Mesenchymal stem cell (in vitro differentiated cells and primary cell): Measurements from ENCODE around the gene EN1.

ENCODE experiments used
- DNase-seq: peaks from one replicate; pipeline ENCODE4 v3.0.0-alpha.2; 2013
- H2AFZ ChIP-seq: one replicate; pipeline ENCODE4 v1.6.1; 2013; ENCODE audit warnings: low read depth, mild to moderate bottlenecking, control low read depth, inconsistent platforms, low read length, moderate library complexity
- H2AK5ac ChIP-seq: 2 replicates; pipeline ENCODE4 v1.6.1; 2013; ENCODE audit warnings: low read length, moderate library complexity, mild to moderate bottlenecking, inconsistent platforms; ENCODE audit not compliant: severe bottlenecking
- H2BK120ac ChIP-seq: one replicate; pipeline ENCODE4 v1.6.1; 2013; ENCODE audit warnings: low read depth, mild to moderate bottlenecking, inconsistent platforms, low read length, moderate library complexity
- H2BK12ac ChIP-seq, 2 experiments: one replicate each; pipeline ENCODE4 v1.6.1; 2013; ENCODE audit warnings: inconsistent platforms in 2 of 2, low read length in 2 of 2, mild to moderate bottlenecking in 2 of 2, moderate library complexity in 2 of 2, control low read depth in 1 of 2
- H2BK15ac ChIP-seq: one replicate; pipeline ENCODE4 v1.6.1; 2013; ENCODE audit warnings: mild to moderate bottlenecking, low read depth, inconsistent platforms; ENCODE audit not compliant: poor library complexity, severe bottlenecking
- H2BK5ac ChIP-seq: 2 replicates; pipeline ENCODE4 v1.6.1; 2013; ENCODE audit warnings: low read depth, mild to moderate bottlenecking, low read length, control low read depth, inconsistent platforms; ENCODE audit not compliant: poor library complexity, severe bottlenecking
- H3K14ac ChIP-seq, 2 experiments: one replicate each; pipeline ENCODE4 v1.6.1; 2013; ENCODE audit warnings: inconsistent platforms in 2 of 2, low read length in 2 of 2, control low read depth in 1 of 2, mild to moderate bottlenecking in 1 of 2, moderate library complexity in 1 of 2
- H3K18ac ChIP-seq, 2 experiments: one replicate each; pipeline ENCODE4 v1.6.1; 2013; ENCODE audit warnings: inconsistent platforms in 2 of 2, low read length in 2 of 2, control low read depth in 1 of 2, low read depth in 1 of 2, mild to moderate bottlenecking in 1 of 2
- H3K23ac ChIP-seq, 2 experiments: one replicate each; pipeline ENCODE4 v1.6.1; 2013; ENCODE audit warnings: inconsistent platforms in 2 of 2, low read length in 2 of 2, mild to moderate bottlenecking in 2 of 2, moderate library complexity in 2 of 2, control low read depth in 1 of 2
- H3K27ac ChIP-seq: 2 replicates; pipeline ENCODE4 v1.5.1; 2013; ENCODE audit warnings: mild to moderate bottlenecking, moderate library complexity, low read length, control low read depth, inconsistent platforms; ENCODE audit not compliant: poor library complexity, severe bottlenecking
- H3K27me3 ChIP-seq, 2 experiments: 2 replicates each; pipeline versions ENCODE4 v1.6.1 to v1.7.0; 2013; ENCODE audit warnings: low read length in 2 of 2, mild to moderate bottlenecking in 2 of 2, moderate library complexity in 2 of 2, control low read depth in 1 of 2, inconsistent platforms in 1 of 2; ENCODE audit not compliant: control insufficient read depth in 1 of 2, insufficient read depth in 1 of 2
- H3K36me3 ChIP-seq, 2 experiments: 2 replicates each; pipeline versions ENCODE4 v1.6.1 to v1.7.0; 2013; ENCODE audit warnings: low read length in 2 of 2, control low read depth in 1 of 2, inconsistent platforms in 1 of 2, low read depth in 1 of 2, mild to moderate bottlenecking in 1 of 2; ENCODE audit not compliant: insufficient read depth in 2 of 2, control insufficient read depth in 1 of 2
- H3K4ac ChIP-seq, 2 experiments: one replicate each; pipeline ENCODE4 v1.6.1; 2013; ENCODE audit warnings: inconsistent platforms in 2 of 2, low read length in 2 of 2, mild to moderate bottlenecking in 2 of 2, moderate library complexity in 2 of 2, control low read depth in 1 of 2, low read depth in 1 of 2
- H3K4me1 ChIP-seq: 2 replicates; pipeline ENCODE4 v1.6.1; 2013; ENCODE audit warnings: low read depth, low read length, control low read depth; ENCODE audit not compliant: control insufficient read depth, insufficient read depth
- H3K4me2 ChIP-seq: 2 replicates; pipeline ENCODE4 v1.6.1; 2013; ENCODE audit warnings: low read length, mild to moderate bottlenecking, inconsistent platforms; ENCODE audit not compliant: poor library complexity, severe bottlenecking
- H3K4me3 ChIP-seq, 2 experiments: 2 replicates each; pipeline versions ENCODE4 v1.5.1 to v1.7.0; 2013; ENCODE audit warnings: low read length in 2 of 2, mild to moderate bottlenecking in 2 of 2, control low read depth in 1 of 2, low read depth in 1 of 2; ENCODE audit not compliant: insufficient read depth in 1 of 2
- H3K79me1 ChIP-seq: replicated peaks from 2 replicates; pipeline ENCODE4 v1.6.1; 2013; ENCODE audit warnings: mild to moderate bottlenecking, control low read depth, low read length, inconsistent platforms; ENCODE audit not compliant: poor library complexity, severe bottlenecking
- H3K9ac ChIP-seq: 2 replicates; pipeline ENCODE4 v1.7.0; 2013; ENCODE audit warnings: mild to moderate bottlenecking, low read length, moderate library complexity
- H3K9me3 ChIP-seq: 2 replicates; pipeline ENCODE4 v1.7.0; 2013; ENCODE audit warnings: mild to moderate bottlenecking, low read length; ENCODE audit not compliant: control insufficient read depth
- H4K8ac ChIP-seq: one replicate; pipeline ENCODE4 v1.6.1; 2013; ENCODE audit warnings: inconsistent platforms, mild to moderate bottlenecking, low read length, moderate library complexity
- H4K91ac ChIP-seq: one replicate; pipeline ENCODE4 v1.6.1; 2013; ENCODE audit warnings: mild to moderate bottlenecking, low read length, inconsistent platforms
- WGBS: methylation state at CpG from one replicate; pipeline ENCODE4 v1.1.7; 2013; ENCODE audit warnings: mixed read lengths; 5-methylcytosine and 5-hydroxymethylcytosine counted together

The EN1 gene

DNA sequence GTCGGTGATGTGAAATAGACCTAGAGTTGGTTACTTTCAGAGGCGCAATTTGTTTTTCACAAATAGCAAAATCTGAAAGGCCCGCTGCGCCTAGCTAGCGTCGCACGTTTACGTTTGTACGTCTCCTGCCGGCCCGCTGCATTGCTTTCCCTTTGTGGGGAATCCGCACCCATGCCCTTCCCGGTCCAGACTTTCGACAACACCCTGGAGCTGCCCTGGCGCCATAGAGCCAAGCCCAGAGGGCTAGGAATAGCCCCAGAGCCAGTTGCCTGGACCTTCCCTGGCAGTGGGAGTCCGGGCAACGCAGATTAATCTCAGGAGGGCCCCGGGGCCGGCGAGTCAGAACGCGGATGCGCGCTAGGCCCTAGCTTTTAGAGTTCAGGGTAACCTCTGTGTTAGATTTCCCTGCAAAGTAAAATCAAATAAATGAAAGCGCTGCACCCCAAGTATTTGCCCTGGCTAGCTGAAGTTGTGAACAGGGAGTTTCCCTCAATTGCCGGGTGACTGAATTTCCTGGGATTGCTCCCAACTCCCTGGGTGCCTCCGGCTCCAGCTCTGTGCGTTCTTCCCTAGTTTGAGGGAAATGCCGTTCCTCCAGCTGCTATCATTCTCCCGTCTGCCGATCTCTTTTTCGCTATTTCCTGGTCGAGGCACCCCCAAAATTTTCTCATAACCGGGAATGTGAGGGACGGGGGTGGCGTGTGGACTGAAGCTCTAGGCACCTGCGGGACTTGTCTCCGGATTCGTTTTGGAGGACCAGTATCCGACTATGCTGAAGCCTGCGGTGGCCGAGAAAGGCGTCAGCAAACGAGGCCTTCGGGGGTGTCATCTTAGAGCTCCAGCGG lies 1.2 kb upstream of the EN1 start:
- Histone ChIP-seq H3K9ac (peak overlapping the region; percentile 82), H3K18ac (no peak overlapping the region), H2AK5ac (no peak overlapping the region), H3K9me3 (no peaks in the 10 kb centered on the region), H3K14ac (no peak overlapping the region), H3K4ac (no peak overlapping the region), H2BK15ac (no peak overlapping the region), H3K4me1 (peaks cover 22% of the 10 kb centered on the region), H3K4me3 (peak overlapping the region in 1 of 2 experiments; percentile 81), H3K27me3 (peaks cover 0 to 92% of the 10 kb centered on the region in 2 experiments), H4K91ac (no peak overlapping the region), H2BK5ac (no peak overlapping the region), H3K27ac (no peak overlapping the region), H3K36me3 (peaks cover 0 to 6% of the 10 kb centered on the region in 2 experiments), H2BK120ac (no peak overlapping the region), H4K8ac (no peak overlapping the region), H2AFZ (no peak overlapping the region), H3K23ac (no peak overlapping the region), H3K79me1 (no peaks in the 10 kb centered on the region), H2BK12ac (no peak overlapping the region), H3K4me2 (no peak overlapping the region)
- WGBS, result 1% methylated on average over 45 of the region's 46 CpGs
- DNase-seq, result no peak

DNA sequence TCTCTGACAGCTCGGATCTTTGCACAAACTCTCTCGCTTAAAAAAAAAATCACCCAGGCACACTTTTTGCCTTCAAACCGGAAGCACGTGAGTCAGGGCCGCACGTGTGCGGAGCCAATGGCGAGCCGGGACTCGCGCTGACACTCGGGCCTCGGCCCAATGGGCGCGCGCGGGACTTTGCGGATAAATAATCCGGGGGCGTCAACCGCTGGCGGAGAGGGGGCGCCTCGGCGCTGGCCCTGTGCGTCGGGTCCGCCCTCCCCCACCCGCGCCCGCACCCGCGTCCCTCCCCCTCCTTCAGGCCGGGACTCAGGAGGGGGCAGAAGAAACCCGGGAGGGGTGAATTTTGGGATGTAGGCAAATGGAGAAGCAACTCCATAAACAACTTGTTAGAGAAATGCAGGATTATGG lies 319 bp upstream of the EN1 start:
- Histone ChIP-seq H4K91ac (no peak overlapping the region), H3K4me2 (peak overlapping the region; percentile 58), H2AFZ (no peak overlapping the region), H2BK15ac (no peak overlapping the region), H2BK120ac (no peak overlapping the region), H3K27ac (no peak overlapping the region), H3K4me3 (peak overlapping the region in 1 of 2 experiments; percentile 81), H2AK5ac (no peak overlapping the region), H3K36me3 (peaks cover 0 to 8% of the 10 kb centered on the region in 2 experiments), H3K18ac (no peak overlapping the region), H3K4ac (no peak overlapping the region), H3K9me3 (no peaks in the 10 kb centered on the region), H3K9ac (peak overlapping the region; percentile 90), H3K14ac (no peak overlapping the region), H3K4me1 (peaks cover 25% of the 10 kb centered on the region), H2BK5ac (no peak overlapping the region), H3K27me3 (peaks cover 0 to 92% of the 10 kb centered on the region in 2 experiments), H4K8ac (no peak overlapping the region), H3K23ac (no peak overlapping the region), H2BK12ac (no peak overlapping the region), H3K79me1 (no peaks in the 10 kb centered on the region)
- DNase-seq, result no peak
- 0% methylated on average over 18 of the region's 35 CpGs for WGBS

DNA sequence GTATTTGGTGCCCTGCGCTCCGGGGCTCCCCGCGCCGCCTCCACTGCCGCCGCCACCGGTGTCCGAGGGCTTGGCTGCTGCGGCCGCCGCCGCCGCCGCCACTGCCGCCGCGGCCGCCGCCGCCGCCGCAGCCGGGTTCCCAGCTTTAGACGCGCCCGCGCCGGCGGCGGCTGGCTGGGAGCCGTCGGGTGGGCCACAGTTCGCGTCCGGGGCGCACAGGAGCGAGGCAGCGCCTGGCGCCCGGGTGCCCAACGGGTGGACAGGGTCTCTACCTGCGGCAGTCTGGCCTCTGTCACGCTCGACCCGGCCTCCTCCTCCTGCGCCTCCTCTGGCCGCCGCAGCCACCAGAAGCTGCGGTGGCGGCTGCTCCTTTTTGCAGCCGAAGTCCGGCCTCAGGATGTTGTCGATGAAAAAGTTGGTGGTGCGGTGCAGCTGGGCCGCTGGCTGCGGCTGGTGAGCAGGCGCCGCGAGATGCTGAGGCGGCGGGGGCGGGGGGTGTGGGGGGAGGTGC lies 951 bp downstream of the EN1 start:
- Histone ChIP-seq H3K4me2 (no peak overlapping the region), H3K27me3 (peaks cover 0 to 92% of the 10 kb centered on the region in 2 experiments), H2AFZ (no peak overlapping the region), H2BK12ac (no peak overlapping the region), H2BK5ac (no peak overlapping the region), H3K18ac (no peak overlapping the region), H3K23ac (no peak overlapping the region), H2BK15ac (no peak overlapping the region), H4K8ac (no peak overlapping the region), H3K9ac (peak overlapping the region; percentile 98), H2AK5ac (no peak overlapping the region), H4K91ac (no peak overlapping the region), H3K27ac (no peak overlapping the region), H3K4me1 (peaks cover 29% of the 10 kb centered on the region), H3K4me3 (peak overlapping the region; percentile 30 to 89), H3K14ac (no peak overlapping the region), H2BK120ac (no peak overlapping the region), H3K79me1 (no peaks in the 10 kb centered on the region), H3K4ac (no peak overlapping the region), H3K9me3 (no peaks in the 10 kb centered on the region), H3K36me3 (peaks cover 0 to 20% of the 10 kb centered on the region in 2 experiments)
- 4% methylated on average over 37 of the region's 63 CpGs for WGBS
- DNase-seq, result no peak
